GM18873 (cell line): ENCODE results near the gene TYW1B.
"Not testable (repeated sequence)": the region's sequence is repeated elsewhere in the genome, so short reads cannot be mapped to it uniquely, and the experiment has no call there.

ENCODE experiments used
- ATAC-seq: cut with Tn5 transposase; IDR thresholded peaks from one replicate; pipeline ENCODE4 v1.9.1; 2021; ENCODE audit warnings: mild to moderate bottlenecking, moderate library complexity, moderate number of reproducible peaks; ENCODE audit not compliant: unreplicated experiment, low FRiP score

Gene TYW1B

GRCh38 chr7:72760602-72761001, 67.4 kb downstream of the TYW1B start:
- no peak for ATAC-seq

DNA sequence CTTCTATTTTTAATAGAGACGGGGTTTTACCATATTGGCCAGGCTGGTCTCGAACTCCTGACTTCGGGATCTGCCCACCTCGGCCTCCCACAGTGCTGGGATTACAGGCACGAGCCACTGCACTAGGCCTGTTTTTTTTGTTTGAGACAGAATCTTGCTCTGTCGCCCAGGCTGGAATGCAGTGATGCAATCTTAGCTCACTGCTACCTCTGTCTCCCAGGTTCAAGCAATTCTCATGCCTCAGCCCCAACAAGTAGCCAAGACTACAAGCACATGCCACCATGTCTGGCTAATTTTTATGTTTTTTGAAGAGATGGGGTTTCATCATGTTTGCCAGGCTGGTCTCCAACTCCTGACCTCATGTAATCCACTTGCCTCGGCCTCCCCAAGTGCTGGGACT, 73.7 kb downstream of the TYW1B start:
- no peak for ATAC-seq

DNA sequence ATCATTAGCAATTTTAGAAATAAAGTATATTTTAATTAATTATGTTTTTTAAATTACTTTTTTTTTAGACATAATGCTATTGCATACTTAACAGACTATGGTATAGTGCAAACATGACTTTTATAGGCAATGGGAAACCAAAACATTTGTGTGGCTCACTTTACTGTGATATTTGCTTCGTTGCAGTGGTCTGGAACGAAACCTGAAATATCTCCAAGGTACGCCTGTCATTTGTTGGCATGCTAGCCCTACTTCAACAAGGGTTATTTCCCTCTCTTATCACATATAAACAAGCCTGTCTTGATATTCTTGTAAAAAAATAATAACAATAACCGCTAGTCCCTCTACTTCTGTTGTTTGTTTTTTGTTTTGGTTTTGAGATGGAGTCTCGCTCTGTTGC, 74.2 kb downstream of the TYW1B start:
- ATAC-seq, result no peak

- ATAC-seq, result not testable (repeated sequence)
Measured at GRCh38 chr7:72753229-72753628, 74.8 kb downstream of the TYW1B start.

DNA sequence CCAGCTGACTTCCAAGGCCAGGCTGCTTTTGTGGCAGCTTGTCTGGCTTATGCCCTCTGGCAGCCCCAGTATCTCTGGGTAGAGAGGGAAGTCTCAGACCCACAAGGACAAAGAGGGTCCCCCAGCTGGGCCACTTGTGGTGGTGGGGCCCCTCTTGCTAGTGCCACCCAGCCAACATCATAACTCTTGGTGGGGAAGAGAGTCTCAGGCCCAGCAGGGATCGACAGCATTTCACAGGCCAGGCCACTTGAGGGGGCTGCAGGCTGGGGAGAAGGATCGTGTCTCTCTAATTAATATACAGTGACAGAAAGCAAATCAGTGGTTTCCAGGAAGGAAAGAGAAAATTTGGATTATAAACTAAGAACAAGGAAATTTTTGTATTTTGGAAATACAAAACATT, 76.0 kb downstream of the TYW1B start:
- ATAC-seq, result no peak

DNA sequence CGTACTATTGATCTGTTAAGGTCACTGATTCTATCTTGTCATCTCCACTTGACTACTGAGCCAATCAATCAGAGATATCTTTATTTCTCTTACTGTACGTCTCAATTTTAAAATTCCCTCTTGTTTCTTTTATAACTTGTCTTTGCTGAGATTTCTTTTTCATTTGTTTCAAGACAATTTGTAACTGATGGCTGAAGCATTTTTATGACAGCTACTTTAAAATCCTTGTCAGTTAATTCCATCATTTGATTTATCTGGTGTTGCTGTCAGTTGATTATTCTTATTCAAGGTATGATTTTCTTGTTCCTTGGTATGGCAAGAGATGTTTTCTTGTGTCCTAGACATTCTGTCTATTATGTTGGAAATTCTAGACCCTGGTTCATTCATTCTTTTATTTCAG, 76.6 kb downstream of the TYW1B start:
- no peak for ATAC-seq

DNA sequence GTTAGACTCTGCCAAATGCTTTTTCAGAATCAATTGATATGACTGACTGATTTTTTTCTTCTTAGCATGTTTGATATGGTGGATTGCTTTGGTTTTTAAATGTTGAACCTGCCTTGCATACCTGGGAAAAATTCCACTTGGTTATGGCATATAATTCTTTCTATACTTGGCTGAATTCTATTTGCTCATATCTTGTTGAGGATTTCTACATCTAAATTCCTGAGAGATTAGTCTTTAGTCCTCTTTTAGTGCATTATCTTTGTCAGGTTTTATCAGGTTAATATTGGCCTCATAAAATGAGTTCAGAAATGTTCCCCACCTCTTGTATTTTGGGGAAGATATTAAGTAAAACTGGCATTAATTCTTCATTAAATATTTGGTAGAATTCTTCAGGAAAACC, 79.4 kb downstream of the TYW1B start:
- ATAC-seq, result not testable (repeated sequence)

DNA sequence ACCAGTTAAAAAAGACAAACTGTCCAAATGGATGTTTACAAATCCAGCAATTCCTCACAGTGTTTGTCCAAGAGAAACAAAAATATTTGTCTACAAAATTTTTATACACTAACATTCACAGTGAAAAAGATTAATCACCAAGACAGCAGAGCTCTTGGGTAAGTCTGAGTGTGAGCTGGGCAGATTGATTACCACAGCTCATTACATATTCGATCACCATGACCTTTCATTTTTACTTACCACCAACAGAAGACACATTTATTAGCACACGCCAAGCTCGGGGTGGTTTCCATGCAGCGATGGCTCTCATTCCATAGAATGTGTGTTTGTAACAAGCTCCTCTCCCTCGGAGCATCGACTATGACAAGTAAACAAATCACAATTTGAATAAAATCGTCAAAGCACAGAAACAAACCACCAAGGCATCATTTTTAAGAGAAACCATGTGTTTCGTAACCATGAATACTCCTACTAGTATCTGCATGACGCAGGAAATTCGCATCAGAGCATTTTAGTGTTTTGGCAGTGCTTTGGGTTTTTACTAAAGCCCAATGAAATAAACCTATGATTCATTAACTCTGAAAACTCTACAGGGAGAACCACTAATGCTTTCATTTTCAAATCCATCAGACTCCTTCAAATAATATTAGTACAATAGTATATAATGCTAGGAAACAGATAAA, 83.6 kb downstream of the TYW1B start:
- ATAC-seq, result not testable (repeated sequence)

GRCh38 chr7:72743801-72744200, 84.2 kb downstream of the TYW1B start:
- not testable (repeated sequence) for ATAC-seq

- ATAC-seq, result not testable (repeated sequence)
Measured at GRCh38 chr7:72739716-72740115, 88.3 kb downstream of the TYW1B start.

DNA sequence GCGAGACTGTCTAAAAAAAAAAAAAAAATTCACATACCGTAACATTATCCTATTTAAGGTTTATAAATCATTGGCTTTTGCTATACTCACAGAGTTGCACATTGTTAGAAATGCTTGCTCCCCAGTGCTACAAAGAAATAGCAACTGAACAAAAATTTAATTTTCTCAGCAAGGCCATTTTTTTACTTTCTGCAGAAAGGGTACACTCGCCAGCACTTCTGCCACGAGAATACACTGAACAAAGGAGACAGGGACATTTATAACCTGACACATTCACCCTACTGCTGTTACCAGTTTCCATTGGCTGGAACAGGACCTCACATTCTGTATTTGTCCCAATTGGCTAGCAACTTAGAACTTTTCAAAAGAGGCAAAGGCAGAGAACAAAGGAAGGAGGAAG, 92.1 kb downstream of the TYW1B start:
- not testable (repeated sequence) for ATAC-seq

- not testable (repeated sequence) for ATAC-seq
Measured at GRCh38 chr7:72730815-72731214, 97.2 kb downstream of the TYW1B start.

- not testable (repeated sequence) for ATAC-seq
Measured at GRCh38 chr7:72730384-72730783, 97.6 kb downstream of the TYW1B start.

GRCh38 chr7:72729130-72729529, 98.9 kb downstream of the TYW1B start:
- not testable (repeated sequence) for ATAC-seq

- not testable (repeated sequence) for ATAC-seq
Measured at GRCh38 chr7:72722694-72723093, 105.3 kb downstream of the TYW1B start.

- ATAC-seq, result not testable (repeated sequence)
Measured at GRCh38 chr7:72720890-72721289, 107.1 kb downstream of the TYW1B start.

DNA sequence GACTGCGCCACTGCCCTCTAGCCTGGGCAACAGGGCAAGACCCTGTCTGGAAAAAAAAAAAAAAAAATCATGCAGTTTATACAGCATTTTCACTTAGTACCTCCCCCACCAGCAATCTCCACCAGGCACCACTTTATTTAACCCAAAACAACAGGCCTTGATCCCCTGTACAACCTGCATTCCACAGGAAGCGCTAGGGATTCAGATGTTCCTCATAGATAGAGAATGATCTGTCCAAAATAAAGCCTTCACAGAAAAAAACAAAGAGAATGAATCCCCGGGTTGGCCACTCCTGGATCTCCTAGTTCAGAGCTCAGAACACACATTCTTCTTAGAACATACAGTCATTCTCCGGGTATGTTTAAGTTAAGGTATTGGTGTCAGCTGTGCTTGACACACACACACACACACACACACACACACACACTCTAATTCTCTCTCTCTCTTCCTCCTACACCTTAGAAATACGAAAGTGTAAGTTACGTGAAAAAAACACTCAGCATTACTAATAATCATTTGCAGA, 110.7 kb downstream of the TYW1B start:
- ATAC-seq, result not testable (repeated sequence)

GRCh38 chr7:72711927-72712326, 116.1 kb downstream of the TYW1B start:
- not testable (repeated sequence) for ATAC-seq

GRCh38 chr7:72710983-72711382, 117.0 kb downstream of the TYW1B start:
- no peak for ATAC-seq

DNA sequence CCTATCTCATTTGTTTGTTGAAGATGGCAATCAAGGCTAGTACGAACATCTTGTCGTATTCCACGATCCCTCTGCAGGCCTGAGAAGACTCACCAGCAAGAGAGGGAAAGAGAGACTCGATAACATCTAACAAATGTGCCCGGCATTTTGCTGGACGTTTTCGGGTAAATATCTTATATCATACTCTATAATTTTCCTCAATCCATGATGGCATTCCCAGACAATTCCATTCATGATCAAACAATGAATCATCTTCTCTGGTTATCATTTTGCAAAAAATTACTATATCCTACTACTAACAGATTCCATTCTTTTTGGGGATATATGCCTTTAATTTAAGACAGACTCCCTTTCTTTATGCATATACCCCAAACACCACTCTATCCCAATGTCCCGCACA, 118.1 kb downstream of the TYW1B start:
- ATAC-seq, result no peak

- not testable (repeated sequence) for ATAC-seq
Measured at GRCh38 chr7:72708371-72709050, 119.5 kb downstream of the TYW1B start.

DNA sequence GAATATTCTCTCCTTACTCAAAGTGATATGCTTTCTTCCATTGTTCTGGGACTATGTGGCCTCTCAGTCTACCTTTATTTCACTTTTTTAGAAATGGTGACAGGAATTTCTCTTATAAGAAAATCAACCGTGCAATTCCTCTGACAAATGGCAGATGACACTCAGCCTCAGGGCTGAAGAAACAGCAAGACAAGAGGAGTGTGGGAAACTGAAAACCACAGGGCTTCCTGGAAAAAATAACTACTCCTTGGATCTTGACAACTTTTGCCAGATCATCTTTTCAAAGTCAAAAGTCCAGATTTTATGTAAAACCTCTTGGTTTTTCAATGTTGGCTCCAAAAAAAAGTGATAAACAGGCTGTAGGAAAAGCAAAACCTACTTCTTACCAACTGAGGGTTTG, 121.5 kb downstream of the TYW1B start:
- ATAC-seq, result no peak
